ENCODE data around the gene TTC39C. TPM values are rescaled to one million over a fixed set of nuclear protein-coding genes. Genes with fewer than 3 reads are reported as not detected.

TTC39C gene
- total and polyA plus RNA-seq, 2 of the 8 experiments (the other 6 are each of a cell fraction or from before 2014, with no cell fraction given): 8.1 to 79.1 TPM

DNA sequence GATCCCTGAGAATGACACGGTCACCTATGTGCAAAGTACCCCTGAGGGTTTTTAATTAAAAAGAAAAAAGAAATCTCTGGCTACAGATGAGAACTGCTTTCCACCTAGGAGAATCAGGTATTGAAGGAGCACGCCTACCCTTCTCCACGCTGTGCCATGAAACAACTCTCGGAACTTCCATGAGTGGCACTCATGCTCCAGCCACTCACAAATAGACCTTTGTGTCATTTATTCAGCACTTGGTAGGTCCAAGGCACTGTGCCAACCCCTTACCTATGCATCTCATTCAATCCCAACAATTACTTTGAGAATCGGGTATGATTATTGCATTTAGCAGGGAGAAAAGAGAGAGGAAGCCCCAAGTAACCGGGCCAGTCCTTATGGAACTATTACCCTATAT is 44.9 kb upstream of the TTC39C start (continued):
- TF ChIP-seq TAF1 (IDR thresholded peaks at IDR 0.05; ENCODE audit: low read depth, low read length) (no peak), EZH2 (IDR thresholded peaks at IDR 0.05; ENCODE audit: low read depth, low read length, severe bottlenecking) (no peak), ZNF274 (IDR thresholded peaks at IDR 0.05; ENCODE audit: borderline replicate concordance, extremely low read depth, low read length) (no peak), POU5F1 (IDR thresholded peaks at IDR 0.05; ENCODE audit: low read depth, low read length) (no peak), KDM5A (IDR thresholded peaks at IDR 0.05; ENCODE audit: low read length) (no peak), BCL11A (IDR thresholded peaks at IDR 0.05; ENCODE audit: low read depth in 2 of 2, low read length in 2 of 2) (no peak), CEBPB (IDR thresholded peaks at IDR 0.05; ENCODE audit: low read depth, low read length) (no peak)
- TF ChIP-seq, protein P1, sequence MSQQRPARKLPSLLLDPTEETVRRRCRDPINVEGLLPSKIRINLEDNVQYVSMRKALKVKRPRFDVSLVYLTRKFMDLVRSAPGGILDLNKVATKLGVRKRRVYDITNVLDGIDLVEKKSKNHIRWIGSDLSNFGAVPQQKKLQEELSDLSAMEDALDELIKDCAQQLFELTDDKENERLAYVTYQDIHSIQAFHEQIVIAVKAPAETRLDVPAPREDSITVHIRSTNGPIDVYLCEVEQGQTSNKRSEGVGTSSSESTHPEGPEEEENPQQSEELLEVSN (IDR thresholded peaks at IDR 0.05): no peak

All from H1 (cell line).